K562 (cell line): ENCODE results near the gene C12orf54. TPM values are rescaled to one million over a fixed set of nuclear protein-coding genes. Genes with fewer than 3 reads are reported as not detected.

Source experiments
- ATAC-seq: fragments of 200-7000 bp; cut with Tn5 transposase; 3 replicates; pipeline ENCODE4 v1.9.1; 2020; ENCODE audit warnings: moderate library complexity
- BruUV-seq: library from RNA; stranded (reverse); fragments of 400-500 nt; replicated peaks from 2 replicates; lab custom pipeline; 2021; lab: Mats Ljungman, UMichigan
- CTCF ChIA-PET: fragments of 300-600 bp; formaldehyde crosslinking; extraction: SDS; loops from one replicate; lab custom pipeline; 2021; ENCODE audit warnings: low intra/inter-chr PET ratio; lab: Yijun Ruan, JAX
- POLR2A ChIA-PET: fragments of 300-600, 350-650 bp; sonication (Branson Sonifier 250); formaldehyde crosslinking; extraction: SDS; loops from one replicate; lab custom pipeline; 2021; ENCODE audit warnings: antibody characterized with exemption, inconsistent platforms; lab: Yijun Ruan, JAX
- DNase-seq, 4 experiments: peaks; one replicate each; pipeline versions ENCODE4 v3.0.0 to v3.0.0-alpha.2; 2011 to 2018; ENCODE audit warnings: low spot score in 3 of 4, mixed read lengths in 3 of 4; ENCODE audit errors: extremely low read depth in 1 of 4
- FAIRE-seq: peaks from 2 replicates; lab custom pipeline; 2011; peaks lifted over from hg19 to GRCh38; lab: Jason Lieb, UNC
- H2AFZ ChIP-seq: 2 replicates; pipeline ENCODE4 v1.6.0; 2011; ENCODE audit warnings: low read depth, low read length, control low read depth, inconsistent platforms
- H3K27ac ChIP-seq: fragments of 200-600 bp; 3 replicates; pipeline ENCODE4 v1.8.0; 2011; ENCODE audit warnings: low read depth, mild to moderate bottlenecking, control low read depth, inconsistent platforms, low read length, moderate library complexity, mixed read lengths; ENCODE audit errors: extremely low read depth
- H3K27me3 ChIP-seq, 2 experiments: fragments of 300-600 bp in 1 of 2; 2 replicates in 1 of 2; 3 replicates in 1 of 2; pipeline versions ENCODE4 v1.6.0 to v1.8.0; 2011; ENCODE audit warnings: inconsistent platforms in 2 of 2, low read length in 2 of 2, mild to moderate bottlenecking in 1 of 2, mixed read lengths in 1 of 2, moderate library complexity in 1 of 2; ENCODE audit not compliant: control insufficient read depth in 2 of 2, insufficient read depth in 2 of 2
- H3K36me3 ChIP-seq: fragments of 300-600 bp; 3 replicates; pipeline ENCODE4 v1.8.0; 2011; ENCODE audit warnings: mild to moderate bottlenecking, low read length, inconsistent platforms; ENCODE audit not compliant: control insufficient read depth, insufficient read depth
- H3K4me1 ChIP-seq, 2 experiments: fragments of 200-600 bp in 1 of 2; replicated peaks in 1 of 2; 2 replicates in 1 of 2; 3 replicates in 1 of 2; pipeline versions ENCODE4 v1.5.1 to v1.8.0; 2011; ENCODE audit warnings: inconsistent platforms in 2 of 2, low read length in 2 of 2, mild to moderate bottlenecking in 1 of 2, mixed read lengths in 1 of 2, moderate library complexity in 1 of 2; ENCODE audit not compliant: control insufficient read depth in 2 of 2, insufficient read depth in 2 of 2
- H3K4me2 ChIP-seq: 2 replicates; pipeline ENCODE4 v1.6.1; 2011; ENCODE audit warnings: low read length, control low read depth, inconsistent platforms, mixed read lengths; ENCODE audit not compliant: insufficient read depth
- H3K4me3 ChIP-seq: fragments of 200-600 bp; sonication (generic), shearing (Covaris generic); 2 replicates; pipeline ENCODE4 v1.5.1; 2016; ENCODE audit warnings: control low read depth, inconsistent platforms
- H3K79me2 ChIP-seq: fragments of 200-600 bp; 3 replicates; pipeline ENCODE4 v1.8.0; 2011; ENCODE audit warnings: low read length, inconsistent platforms; ENCODE audit not compliant: control insufficient read depth, insufficient read depth
- H3K9ac ChIP-seq, 2 experiments: 2 replicates each; pipeline versions ENCODE4 v1.6.0 to v1.6.1; 2011; ENCODE audit warnings: low read depth in 2 of 2, low read length in 2 of 2, control low read depth in 1 of 2, inconsistent platforms in 1 of 2, mild to moderate bottlenecking in 1 of 2, mixed read lengths in 1 of 2; ENCODE audit not compliant: insufficient read depth in 1 of 2
- H3K9me1 ChIP-seq: one replicate; pipeline ENCODE4 v1.6.0; 2011; ENCODE audit warnings: inconsistent platforms, mild to moderate bottlenecking, low read length, moderate library complexity; ENCODE audit not compliant: control insufficient read depth, insufficient read depth
- H3K9me3 ChIP-seq: replicated peaks from 2 replicates; pipeline ENCODE4 v1.5.1; 2011; ENCODE audit warnings: low read depth, low read length, inconsistent platforms; ENCODE audit not compliant: control insufficient read depth, insufficient read depth
- H4K20me1 ChIP-seq: replicated peaks from 2 replicates; pipeline ENCODE4 v1.6.1; 2011; ENCODE audit warnings: low read length, inconsistent platforms, mixed read lengths; ENCODE audit not compliant: control insufficient read depth, insufficient read depth
- GTF3C2 ChIP-seq: IDR thresholded peaks from 3 replicates; pipeline ENCODE4 v1.6.1; 2011; ENCODE audit warnings: borderline replicate concordance, mild to moderate bottlenecking, moderate library complexity; ENCODE audit not compliant: insufficient read length; ENCODE audit errors: extremely low read depth
- ILF3 ChIP-seq: fragments of 450-650 bp; IDR thresholded peaks from 2 replicates; pipeline ENCODE4 v1.6.1; 2018; ENCODE audit warnings: antibody characterized with exemption, mild to moderate bottlenecking, moderate library complexity, borderline replicate concordance
- RBM14 ChIP-seq: fragments of 200-400 bp; formaldehyde crosslinking; IDR thresholded peaks from 2 replicates; pipeline ENCODE4 v1.6.1; 2018; ENCODE audit warnings: low read depth, mild to moderate bottlenecking, low read length, moderate library complexity, borderline replicate concordance; ENCODE audit not compliant: insufficient read depth
- REST ChIP-seq, 2 experiments: fragments of 450-650 bp; formaldehyde crosslinking in 1 of 2; IDR thresholded peaks; 2 replicates each; pipeline versions ENCODE4 v1.4.0 to v1.6.1; 2014 to 2020; ENCODE audit warnings: mild to moderate bottlenecking in 2 of 2, borderline replicate concordance in 1 of 2, low read depth in 1 of 2
- SMAD4 ChIP-seq: fragments of 250-450 bp; sonication (Bioruptor Pico); conservative IDR thresholded peaks from 2 replicates; pipeline ENCODE4 v1.8.0; 2021; ENCODE audit warnings: inconsistent platforms, mild to moderate bottlenecking, moderate library complexity
- TRIM24 ChIP-seq, 2 experiments: fragments of 450-650 bp; IDR thresholded peaks; 2 replicates each; pipeline ENCODE4 v1.6.1; 2016
- YBX1 ChIP-seq: fragments of 450-650 bp; IDR thresholded peaks from 2 replicates; pipeline ENCODE4 v1.7.1; 2016; ENCODE audit warnings: mild to moderate bottlenecking
- ZNF134 ChIP-seq: fragments of 250-450 bp; sonication (Bioruptor Pico); conservative IDR thresholded peaks from 2 replicates; pipeline ENCODE4 v1.4.0; 2020
- ZNF644 ChIP-seq: fragments of 200-800 bp; sonication (Bioruptor generic); IDR thresholded peaks from 2 replicates; pipeline ENCODE4 v1.6.1; 2016; ENCODE audit warnings: low read depth, missing genetic modification characterization, missing compliant biosample characterization
- WGBS: fragments of 100-300 bp; shearing (Covaris generic); methylation state at CpG from one replicate; pipeline ENCODE4 v1.1.6; 2016; ENCODE audit warnings: low coverage, mixed read lengths; ENCODE audit not compliant: insufficient coverage; ENCODE audit errors: missing lambda C conversion rate; 5-methylcytosine and 5-hydroxymethylcytosine counted together
- in situ Hi-C: fragments of 300-500 bp; cut with MboI; formaldehyde crosslinking; loops from 4 replicates; pipeline ENCODE4 v1.15.0; 2018; ENCODE audit warnings: inconsistent platforms, mixed read lengths
- intact Hi-C: fragments of 100-400 bp; cut with micrococcal nuclease; formaldehyde crosslinking; loops from 2 replicates; pipeline ENCODE4 v1.14.2; 2022
- polyA plus RNA-seq, 8 experiments: library from polyadenylated mRNA; depleted of rRNA in 4 of 8; stranded (reverse) in 5 of 8; unstranded in 3 of 8; fragments of >200 nt; fragmentation: Nextera tagmentation in 2 of 8; fragmentation: Illumina TruSeq in 1 of 8; extraction: Ambion mirVana in 2 of 8; extraction: Trizol in 1 of 8; gene quantifications; 2 replicates each; pipeline versions ENCODE4 v1.2.1 to v1.2.3, GENCODE V29; 2011 to 2014; ENCODE audit warnings: inconsistent platforms in 1 of 8, missing spikeins in 1 of 8
- total RNA-seq, 7 experiments: library from RNA; depleted of rRNA in 6 of 7; stranded (reverse); fragments of >200 nt in 6 of 7; fragmentation: Illumina TruSeq in 2 of 7; extraction: Trizol in 2 of 7; gene quantifications; 2 replicates each; pipeline versions ENCODE4 v1.2.1 to v1.2.3, GENCODE V29; 2011 to 2021; ENCODE audit warnings: low replicate concordance in 1 of 7

Gene C12orf54
- total and polyA plus RNA-seq, 9 of the 15 experiments (the other 6 are each of a cell fraction or from before 2014, with no cell fraction given), result not detected

- Histone ChIP-seq H3K36me3 (no peaks in the 10 kb centered on the region), H3K27ac (no peak overlapping the region), H3K4me2 (no peak overlapping the region), H4K20me1 (no peaks in the 10 kb centered on the region), H2AFZ (no peak overlapping the region), H3K9ac (no peak overlapping the region), H3K4me3 (no peak overlapping the region), H3K27me3 (peaks cover 3 to 9% of the 10 kb centered on the region in 2 experiments; a peak in 1 of 5 replicates), H3K9me1 (no peaks in the 10 kb centered on the region), H3K9me3 (no peaks in the 10 kb centered on the region), H3K79me2 (no peaks in the 10 kb centered on the region), H3K4me1 (no peaks in the 10 kb centered on the region)
- ChIA-PET POLR2A (interaction anchor here (0.7 kb wide), 1 partner anchor 628 kb away, joined by 3 read pairs; no protein-coding TSS in a partner anchor), CTCF (no interaction called here)
- no TSS peak for BruUV-seq
- DNase-seq (no peak), ATAC-seq (no peak), FAIRE-seq (no peak)
- WGBS, result 2% methylated on average over 7 of the region's 7 CpGs
- intact Hi-C loops, result no loop called here
- no peak for TF ChIP-seq ILF3
- no peak for TF ChIP-seq ZNF134 (CRISPR knock-in tag)
- no peak for TF ChIP-seq YBX1
- TF ChIP-seq ZNF644 (tag), result no peak
- no peak for TF ChIP-seq REST (IDR thresholded peaks at IDR 0.05; ENCODE audit: borderline replicate concordance)
- no peak for TF ChIP-seq REST (CRISPR knock-in tag; IDR thresholded peaks at IDR 0.05; ENCODE audit: low read depth)
- TF ChIP-seq RBM14, result no peak
- no peak for TF ChIP-seq SMAD4
- no peak for TF ChIP-seq TRIM24 (IDR thresholded peaks at IDR 0.05)
- TF ChIP-seq GTF3C2, result no peak
- in situ Hi-C loops, result no loop called here
Measured at GRCh38 chr12:48441069-48441468, 41.2 kb upstream of the C12orf54 start.
